Stimulated activated CD4-positive, alpha-beta T cell treated with anti-CD3 and anti-CD28 coated beads, Interleukin-15, amount 100 ng/mL, for 48 hours (primary cell): ENCODE data around the gene AHI1.

Source experiments
- DNase-seq, 2 donors: peaks; one replicate each; pipeline ENCODE4 v3.0.0-alpha.2; 2020; ENCODE audit warnings: low read depth in 2 of 2

The AHI1 gene

DNA sequence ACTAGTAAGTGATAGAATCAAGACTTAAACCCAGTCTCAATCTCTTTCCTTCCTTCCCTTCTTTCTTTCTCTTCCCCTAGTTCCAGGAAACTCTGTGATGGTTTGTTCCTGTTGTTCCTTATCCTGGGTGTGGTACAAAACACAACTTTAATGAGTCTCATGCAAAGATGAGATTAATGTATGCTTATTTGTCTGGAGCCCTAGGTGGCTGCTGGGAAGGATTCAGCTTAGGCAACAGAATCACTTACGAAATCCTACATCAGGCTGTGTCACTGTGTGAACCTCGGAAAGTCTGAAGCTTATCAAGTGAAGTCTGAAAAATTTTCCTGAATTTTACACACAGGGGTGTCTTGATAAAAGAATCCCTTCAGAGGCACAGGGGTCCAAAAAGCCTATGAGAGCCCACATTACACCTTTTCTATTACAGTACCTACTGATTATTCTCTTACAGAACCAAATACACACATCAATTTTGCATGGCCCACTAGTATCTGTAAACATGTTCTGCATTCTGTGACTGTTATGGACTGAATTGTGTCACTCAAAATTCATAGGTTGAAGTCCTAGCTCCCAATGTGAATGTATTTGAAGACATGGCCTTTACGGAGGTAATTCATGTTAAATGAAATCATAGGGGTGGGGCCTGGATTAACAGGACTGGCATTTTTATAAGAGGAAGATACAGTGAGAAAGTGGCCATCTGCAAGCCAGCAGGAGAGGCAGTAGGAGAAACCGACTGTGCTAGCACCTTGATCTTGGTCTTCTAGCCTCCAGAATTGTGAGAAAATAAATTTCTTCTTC, 171.7 kb downstream of the AHI1 start:
- DNase-seq: no peak

DNA sequence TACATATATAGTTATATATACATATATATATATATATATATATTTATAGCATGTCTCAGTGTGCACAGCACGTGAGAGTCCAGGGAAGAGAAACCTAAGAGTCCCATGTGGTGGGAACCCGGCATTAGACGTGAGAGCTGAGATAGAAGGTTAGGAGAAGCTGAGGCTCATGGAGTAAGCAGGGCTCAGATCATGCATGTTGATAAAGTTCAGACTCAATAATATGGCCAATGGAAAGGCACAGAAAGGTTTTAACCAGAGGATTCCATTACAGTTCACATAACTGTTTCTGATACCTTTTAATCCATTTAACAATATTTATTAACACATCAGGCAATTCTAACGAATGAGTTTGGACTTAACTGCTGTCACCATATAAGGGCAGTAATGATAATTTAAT, 173.0 kb downstream of the AHI1 start:
- no peak for DNase-seq

DNA sequence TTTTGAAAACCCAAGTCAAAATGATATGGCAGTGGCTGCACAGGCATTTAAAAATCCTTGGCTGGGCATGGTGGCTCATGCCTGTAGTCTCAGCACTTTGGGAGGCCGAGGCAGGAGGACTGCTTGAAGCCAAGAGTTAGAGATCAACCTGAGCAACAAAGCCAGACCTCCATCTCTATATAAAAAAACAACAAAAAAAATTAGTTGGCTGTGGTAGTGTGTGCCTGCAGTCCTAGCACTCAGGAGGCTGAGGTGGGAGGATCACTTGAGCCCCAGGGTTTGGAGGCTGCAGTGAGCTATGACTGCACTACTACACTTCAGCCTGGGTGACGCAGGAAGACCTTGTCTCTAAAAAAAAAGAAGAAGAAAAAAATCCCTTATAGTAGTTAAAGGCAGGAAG, 173.6 kb downstream of the AHI1 start:
- DNase-seq: no peak

DNA sequence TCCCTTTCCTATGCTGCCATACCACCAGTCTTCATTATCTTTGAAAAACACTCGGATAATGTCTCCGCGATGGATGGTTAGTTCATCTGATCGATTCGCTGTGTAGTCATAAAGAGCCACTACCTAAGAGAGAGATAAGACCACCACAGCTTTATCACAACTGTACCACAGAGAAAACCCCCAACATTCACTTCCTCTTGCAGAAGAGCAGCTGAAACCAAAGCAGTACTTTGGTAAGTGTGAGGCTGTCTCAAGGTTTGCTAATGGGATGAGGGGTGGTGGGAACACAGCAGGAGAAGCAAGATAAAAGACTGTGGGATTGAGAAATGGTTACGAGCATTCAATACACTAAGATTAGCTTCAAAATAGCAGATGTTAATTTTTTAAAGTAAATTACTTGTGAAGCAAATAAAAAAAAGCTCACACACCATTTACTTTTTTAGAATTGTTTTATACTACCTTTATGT, 174.3 kb downstream of the AHI1 start:
- no peak for DNase-seq

DNA sequence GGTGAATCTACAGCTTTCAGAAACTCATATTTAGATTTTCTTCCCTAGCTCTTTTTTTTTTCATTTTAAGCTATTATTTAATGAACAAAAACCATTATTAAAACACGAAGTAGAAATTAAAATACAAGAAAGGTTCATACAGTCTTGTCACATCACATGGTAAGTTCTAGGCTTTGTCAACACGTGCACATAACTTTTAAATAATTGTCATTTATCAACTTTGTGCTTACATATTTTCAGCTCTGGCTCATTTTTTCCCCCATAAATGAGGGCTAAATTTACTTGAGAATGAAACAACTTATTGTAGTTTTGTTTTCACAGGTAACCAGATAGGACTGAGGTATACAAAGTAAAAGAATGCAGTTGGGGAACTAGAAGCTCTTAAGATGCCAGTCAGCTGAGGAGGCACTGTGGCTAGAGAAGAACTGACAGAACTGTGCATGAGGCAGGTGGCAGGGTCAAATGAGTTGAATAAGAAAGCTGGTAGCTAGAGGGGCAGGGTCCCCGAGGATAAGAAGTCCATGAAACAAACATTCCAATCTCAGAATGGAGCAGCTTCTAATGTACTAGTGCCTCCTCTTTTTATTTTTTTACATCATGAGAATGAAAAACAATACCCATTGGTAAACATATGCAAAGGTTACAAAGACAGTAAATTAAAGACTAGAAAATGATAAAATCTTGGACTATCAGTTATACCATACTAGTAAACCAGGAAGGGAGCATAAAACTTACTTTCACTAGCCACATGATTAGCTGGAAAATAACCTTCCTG, 174.9 kb downstream of the AHI1 start:
- DNase-seq: no peak

DNA sequence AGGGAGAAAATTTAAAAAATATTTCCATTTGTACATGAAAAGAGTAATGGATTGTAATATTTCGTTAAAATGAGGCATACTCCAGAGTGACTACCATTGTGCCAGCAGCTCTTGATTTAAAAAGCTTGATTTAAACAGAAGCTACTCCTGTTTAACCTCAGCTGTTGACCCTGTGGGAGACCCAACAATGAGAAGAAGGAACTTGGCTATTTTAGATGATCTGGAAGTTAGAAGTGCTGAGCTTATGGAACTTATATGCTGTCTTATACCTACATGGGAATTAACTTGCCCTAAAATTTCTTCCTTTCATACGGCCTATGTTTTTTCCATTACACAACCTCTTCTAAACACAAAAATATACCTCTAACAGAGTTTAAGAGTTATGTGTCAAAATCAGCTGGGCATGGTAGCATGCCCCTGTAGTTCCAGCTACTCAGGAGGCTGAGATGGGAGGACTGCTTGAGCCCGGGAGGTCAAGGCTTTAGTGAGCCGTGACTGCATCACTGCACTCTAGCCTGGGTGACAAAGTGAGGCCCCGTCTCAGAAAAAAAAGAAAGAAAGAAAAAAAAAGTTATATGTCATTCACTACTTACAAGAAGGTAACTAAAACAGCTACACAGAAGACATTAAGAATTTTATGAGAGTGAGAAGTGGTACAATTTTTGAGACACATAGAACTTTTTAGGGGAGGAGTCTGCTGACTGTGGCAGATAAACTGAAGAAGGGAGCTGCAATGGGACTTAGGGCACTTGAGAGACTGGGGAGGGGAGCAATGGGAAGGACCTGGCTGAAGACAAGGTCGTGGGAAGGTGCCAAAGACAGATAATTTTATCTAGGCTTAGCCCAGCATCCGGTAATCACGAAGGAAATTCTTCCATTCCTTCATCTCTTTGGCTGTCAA, 176.6 kb downstream of the AHI1 start:
- no peak for DNase-seq

DNA sequence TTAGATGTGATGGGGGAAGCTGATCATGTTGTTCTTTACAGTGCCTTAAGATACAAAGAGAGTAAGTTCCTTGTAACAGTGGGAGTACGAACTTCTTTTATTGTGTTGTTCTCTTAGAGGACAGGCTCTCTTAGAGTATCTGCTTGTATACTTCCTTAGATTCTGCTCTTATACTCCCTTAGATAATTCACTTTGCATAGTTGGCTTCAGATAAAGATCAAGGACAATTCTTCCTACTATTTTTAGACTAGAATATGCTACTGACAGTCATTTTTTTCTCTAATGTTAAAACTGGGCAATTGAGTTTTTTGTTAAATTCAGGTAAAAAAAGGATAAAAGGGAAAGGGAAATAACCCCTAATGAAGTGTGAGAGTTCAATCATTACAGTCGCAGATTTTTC, 177.7 kb downstream of the AHI1 start:
- DNase-seq: no peak

DNA sequence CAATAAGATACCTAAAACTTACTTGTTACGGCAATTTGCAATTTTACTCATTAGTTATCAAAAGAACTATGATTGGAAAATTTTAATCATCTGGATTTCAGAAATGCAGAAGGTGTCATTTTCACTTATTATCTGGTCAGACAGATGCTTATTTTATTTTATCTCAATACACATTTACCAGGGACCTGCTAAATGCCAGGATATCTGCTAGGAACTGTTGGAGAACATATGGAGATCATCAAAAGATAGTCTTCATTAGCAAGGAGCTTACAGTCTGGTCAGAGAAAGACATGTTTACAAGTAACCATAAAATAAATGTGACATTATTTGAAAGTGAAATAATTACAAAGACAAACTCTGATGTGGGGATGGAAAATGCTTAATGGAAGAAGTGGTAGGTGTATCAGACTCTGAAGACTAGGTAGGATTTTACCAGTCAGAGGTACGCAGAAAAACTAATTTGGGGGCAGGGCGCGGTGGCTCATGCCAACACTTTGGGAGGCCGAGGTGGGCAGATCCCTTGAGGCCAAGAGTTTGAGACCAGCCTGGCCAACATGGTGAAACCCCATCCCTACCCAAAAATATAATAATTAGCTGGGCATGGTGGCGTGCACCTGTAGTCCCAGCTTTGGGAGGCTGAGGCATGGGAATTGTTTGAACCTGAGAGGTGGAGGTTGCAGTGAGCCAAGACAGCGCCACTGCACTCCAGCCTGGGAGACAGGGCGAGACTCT, 178.6 kb downstream of the AHI1 start:
- no peak for DNase-seq

DNA sequence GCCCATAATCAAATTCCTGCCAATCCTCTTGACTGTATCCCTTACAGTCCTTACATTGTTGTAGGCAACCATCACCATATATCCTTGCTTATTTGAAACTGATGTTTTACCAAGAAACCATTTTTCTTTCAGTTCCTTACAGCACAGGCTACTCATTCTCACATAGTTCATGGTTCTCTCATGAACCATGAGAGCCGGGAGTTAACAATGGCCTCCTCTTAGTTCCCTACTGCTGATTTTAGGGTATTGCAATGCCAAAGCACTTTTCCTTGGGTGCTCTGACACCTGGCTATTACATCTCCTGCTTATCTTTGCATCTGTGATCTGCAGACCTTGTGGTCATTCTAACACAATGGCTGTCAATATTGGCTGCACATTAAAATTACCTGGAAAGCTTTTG, 183.0 kb downstream of the AHI1 start:
- DNase-seq: no peak

DNA sequence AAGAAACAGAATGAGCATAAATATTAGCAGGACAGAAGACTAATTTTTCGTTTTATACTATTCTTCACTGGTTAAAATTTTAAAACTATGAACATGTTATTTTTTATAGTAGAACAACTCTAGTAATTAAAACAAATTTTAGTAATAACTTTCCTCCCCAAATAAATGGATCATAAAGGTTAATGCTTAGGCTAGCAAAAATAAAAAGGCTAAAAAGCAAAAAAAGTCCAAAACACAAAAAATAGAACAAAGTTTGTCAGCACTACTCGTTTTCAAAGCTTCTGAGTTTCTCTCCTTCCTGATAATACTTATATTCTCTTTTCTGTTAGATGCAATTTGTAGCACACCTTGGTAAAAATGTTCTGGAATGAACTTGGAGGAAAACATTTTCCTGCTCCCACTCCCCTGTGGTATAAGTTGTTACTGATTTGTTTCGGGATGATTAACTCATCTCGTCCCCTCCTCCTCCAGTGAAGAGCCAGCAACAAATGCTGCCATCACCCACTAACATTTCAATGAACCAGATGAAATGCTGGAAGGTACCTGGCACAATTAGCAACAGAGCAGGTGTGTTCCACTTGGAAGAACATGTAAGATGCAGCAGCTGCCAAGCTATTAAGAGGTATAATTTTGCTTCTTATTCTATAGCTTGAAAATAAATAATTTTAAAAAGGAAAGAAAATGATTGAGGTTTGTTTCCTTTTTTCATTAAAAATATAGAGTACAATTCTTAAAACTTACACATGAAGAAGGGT, 185.9 kb downstream of the AHI1 start:
- no peak for DNase-seq

DNA sequence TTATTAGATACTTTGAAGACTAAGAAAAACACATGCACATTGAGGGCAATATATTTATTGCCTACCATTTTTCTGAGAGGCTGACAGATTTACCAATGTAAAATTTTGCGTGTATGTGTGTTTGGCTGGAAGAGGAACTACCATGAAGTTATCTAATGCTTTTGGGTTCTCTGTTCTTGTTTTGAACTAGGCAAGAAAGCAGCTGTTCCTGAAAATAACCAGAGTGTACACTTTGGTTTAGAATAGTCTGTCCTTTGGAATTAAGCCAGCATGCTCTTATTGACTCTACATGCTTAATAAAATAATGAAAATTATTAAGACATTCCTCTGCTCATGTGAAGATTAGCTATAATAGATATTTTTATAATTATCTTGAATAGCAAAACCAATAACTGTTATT, 187.2 kb downstream of the AHI1 start:
- no peak for DNase-seq

DNA sequence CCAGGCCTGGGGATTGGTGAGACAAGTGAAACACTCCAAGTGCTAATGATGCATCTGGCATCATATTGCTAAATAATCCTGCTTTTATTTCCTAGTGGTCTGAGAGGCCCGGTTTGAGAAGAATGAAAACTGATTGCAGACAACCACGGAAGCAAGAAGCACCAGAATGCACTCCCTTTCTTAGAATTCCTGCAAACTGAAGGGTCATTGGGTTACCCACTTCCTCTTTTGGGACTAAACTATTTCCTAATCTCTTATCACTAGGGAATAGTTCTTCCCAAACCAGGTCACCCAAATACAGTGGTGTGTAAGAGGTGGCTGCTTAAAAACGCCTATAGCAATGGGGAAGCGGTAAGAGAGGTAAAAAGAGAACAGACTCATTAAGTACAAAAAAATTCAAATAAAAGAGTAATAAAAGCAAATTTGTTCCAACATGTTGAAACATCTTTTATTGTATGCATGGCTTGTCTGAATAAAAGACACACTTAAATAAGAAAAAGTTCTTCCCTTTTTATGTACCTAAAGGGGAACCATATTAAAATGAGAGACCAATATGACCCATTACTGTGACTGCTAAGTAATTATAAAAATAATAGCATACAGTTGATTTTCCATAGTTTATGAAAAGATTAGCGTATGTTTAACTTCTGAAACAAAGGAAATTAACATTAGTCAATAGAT, 190.7 kb downstream of the AHI1 start:
- DNase-seq: no peak

DNA sequence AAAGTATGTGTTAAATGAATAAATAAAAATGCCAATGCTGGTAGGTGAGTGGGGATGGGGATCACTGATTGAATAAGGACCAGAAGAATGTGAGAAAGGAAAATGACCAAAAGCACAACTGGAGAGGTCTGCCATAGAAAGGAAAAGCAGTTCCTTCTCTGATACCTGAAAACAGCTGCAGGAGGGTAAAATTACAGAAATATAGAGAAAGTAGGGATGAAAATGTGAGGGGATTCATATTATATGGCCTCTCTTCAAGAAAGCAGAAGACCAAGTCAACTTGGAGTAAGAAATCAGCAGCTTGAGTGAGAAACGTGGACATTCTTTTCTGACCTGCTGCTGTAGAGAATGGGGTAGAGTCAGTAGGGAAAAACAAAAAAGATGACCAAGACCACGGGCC, 191.4 kb downstream of the AHI1 start:
- no peak for DNase-seq

DNA sequence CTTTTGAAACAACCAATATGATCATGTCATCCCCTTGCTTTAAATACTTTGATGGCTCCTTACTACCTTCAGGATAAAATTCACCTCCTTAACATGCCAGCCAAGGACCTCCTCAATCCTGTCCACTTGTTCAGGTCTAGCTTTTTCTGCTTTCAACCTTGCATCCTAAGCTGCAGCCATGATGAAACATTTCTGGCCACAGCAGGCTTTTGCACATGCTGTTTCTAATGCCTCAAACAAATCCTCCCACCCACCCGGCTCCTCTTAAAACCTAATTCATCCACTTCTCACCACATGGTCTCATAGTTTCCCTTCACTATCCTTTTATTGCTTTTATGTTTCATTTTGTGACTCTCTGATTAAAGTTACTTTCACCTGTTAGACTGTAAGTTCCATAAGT, 191.9 kb downstream of the AHI1 start:
- DNase-seq: no peak

DNA sequence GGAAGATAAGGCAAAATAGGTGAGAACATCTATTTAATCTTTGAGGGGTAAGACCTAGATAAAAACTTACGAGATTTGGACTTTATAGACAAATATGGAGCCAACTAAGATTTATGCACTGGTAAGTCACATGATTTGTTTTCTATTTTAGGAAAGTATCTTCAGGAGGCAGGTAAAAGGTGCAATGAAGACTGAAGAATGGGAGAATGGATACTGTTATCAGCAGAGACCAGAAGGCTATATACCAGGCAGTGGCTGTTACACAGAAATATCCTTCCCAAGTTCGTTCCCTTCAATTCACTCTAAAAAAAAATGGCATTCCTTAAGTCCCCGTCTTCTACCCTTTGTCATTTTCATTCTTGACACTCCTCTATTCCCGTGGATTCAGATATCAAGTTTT, 192.7 kb downstream of the AHI1 start:
- DNase-seq: no peak

DNA sequence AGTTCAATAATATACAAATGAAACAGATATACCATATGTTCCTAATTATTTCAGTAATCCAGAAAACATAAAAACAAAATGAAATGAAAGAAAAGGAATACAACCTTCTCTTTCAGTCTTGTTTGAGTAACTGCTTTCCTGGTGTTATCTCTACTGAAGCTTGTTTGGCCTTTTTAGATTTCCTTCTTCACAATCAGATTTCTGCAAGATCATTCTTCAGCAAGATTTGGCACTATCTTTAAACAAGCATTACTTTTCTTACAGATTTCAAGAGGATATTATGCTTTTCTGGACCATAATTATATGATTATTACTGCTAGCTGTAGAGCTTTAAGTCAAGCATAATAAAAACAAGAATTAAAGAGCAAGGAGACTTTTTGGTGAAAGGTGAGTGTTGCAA, 196.2 kb downstream of the AHI1 start:
- DNase-seq: no peak

DNA sequence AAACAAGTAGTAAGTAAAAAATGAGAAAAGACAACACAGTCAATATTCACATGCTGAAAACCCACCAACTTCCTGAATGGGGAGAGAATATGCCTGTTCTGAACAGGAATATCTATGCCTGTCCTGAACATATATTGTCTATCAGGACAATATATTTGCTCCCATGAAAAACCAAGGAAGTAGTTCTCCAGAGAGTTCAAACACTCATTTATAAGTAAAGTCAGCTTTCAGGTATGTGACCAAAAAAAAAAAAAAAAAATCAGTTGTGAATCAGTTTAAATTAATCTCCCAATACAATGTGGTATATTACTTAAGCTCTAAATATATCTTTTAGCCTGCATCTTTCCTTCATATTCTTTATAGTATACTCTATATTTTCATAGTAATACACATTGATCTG, 197.0 kb downstream of the AHI1 start:
- no peak for DNase-seq

DNA sequence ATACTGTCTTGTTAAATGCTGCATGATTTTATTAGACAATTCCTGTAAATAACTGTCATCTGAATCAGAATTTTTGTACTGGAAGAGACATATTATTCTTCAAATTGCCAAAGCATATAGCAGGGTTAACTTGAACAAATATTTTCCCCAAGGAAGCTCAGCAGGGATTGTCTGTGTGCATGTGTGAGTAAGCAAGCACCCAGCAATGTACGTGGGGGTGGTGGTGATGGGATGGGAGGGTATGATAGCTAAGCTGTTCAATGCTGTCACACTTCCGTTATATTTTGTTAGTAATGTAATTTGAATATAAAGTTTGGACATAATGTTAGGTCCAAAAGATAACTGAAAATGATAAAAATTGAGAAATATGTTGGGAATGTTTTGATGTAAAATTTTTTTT, 198.3 kb downstream of the AHI1 start:
- DNase-seq: no peak

DNA sequence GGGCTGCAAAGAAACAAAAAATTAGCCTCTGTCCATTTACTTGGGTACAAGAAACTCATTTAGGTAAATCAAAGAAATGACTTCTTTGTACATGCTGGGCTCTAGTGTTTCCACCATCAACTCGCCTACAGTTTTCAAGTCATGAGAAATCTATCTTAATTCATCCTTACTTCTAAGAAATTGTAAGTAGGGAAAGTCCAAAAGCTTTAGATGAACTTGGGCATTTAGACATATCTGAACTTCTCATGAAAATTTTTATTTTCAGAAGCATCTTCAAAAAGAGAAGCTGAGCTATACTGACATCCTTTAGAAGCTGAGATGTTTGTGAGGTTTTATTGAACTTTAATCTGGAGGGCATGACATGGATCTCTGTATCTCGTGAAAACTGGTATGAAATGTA, 199.1 kb downstream of the AHI1 start:
- no peak for DNase-seq

DNA sequence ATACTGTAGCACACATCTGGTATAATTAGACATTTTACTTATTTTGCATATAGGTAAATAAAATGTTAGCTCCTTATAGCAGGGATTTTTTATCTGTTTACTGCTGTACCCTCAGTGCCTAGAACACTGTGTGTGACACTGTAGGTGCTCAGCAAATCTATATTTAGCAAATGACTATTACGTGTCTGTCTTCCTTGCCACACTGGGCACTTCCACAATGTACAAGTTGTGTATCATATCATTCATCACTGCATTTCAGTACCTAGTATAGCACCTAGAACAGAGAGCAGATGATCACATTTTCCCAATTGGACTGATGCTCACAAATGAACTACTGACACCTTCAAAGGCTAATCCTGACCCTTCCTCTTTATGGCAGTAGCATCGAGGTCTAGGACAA, 200.8 kb downstream of the AHI1 start:
- no peak for DNase-seq
